ENCODE measurements around the gene HEPACAM.

The HEPACAM gene

DNA sequence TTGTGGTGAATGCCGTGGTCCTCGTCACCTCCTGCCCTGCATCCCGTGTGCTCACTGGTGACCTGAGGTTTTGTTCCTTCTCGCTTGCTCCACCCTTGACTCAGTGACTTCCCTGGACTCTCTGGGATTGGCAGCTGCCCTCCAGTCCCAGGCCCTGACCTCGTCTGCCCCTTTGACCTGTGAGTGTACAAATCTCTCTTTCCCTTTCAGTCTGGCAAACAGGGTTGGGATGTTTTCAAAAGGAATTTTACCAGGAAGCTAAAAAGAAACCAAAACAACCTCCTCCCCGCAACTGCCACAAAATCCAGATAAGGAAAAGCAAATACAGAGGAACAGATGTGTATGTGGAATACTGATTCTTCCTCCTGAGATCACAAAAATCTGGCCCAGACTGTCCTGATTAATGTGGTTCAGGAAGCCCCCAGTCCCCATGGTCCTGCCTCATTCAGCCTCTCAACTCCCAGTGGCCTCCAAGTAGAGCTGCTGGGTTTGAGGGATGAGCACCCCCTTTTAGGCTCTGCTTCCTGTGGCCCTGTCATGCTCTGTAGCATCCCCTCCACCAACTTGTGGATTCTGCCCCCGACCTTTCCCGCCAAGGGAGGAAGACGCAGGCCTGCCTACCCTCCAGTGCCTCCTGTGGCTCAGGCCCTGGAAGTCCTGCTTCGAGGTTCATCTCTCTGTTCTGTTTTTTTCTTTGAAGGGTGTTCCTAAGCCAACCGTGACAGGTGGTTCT is 53.3 kb downstream of the HEPACAM start:
- no peak for DNase-seq

DNA sequence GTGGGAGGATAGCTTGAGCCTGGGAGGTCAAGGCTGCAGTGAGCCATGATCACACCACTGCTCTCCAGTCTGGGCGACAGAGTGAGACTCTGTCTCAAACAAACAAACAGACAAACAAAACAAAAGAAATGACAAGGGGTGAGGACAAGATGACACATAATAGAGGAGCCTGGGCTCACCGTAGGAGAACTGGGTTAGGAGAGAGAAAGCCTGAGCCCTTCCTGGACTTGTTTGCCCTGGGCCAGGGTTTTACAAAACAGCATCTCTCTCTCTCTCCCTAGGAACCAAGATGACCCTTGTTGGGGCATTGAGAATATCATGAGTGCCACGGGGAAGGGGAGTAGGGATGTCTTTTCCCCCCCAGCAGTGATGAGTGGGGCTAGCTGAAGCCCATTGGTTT is 54.9 kb downstream of the HEPACAM start:
- DNase-seq: no peak

DNA sequence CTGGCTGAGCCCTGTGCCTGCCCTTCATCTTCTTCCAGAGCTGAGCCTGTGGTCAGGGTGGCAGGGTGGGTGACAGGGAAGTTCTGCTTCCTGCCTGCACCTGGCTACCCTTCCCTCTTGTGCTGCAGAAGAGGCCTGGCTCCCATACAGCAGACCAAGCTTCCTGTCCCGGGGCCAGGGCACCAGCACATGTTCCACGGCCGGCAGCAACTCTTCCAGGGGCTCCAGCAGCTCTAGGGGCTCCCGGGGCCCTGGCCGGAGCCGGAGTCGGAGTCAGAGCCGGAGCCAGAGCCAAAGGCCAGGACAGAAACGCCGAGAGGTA is 55.6 kb downstream of the HEPACAM start:
- no peak for DNase-seq

DNA sequence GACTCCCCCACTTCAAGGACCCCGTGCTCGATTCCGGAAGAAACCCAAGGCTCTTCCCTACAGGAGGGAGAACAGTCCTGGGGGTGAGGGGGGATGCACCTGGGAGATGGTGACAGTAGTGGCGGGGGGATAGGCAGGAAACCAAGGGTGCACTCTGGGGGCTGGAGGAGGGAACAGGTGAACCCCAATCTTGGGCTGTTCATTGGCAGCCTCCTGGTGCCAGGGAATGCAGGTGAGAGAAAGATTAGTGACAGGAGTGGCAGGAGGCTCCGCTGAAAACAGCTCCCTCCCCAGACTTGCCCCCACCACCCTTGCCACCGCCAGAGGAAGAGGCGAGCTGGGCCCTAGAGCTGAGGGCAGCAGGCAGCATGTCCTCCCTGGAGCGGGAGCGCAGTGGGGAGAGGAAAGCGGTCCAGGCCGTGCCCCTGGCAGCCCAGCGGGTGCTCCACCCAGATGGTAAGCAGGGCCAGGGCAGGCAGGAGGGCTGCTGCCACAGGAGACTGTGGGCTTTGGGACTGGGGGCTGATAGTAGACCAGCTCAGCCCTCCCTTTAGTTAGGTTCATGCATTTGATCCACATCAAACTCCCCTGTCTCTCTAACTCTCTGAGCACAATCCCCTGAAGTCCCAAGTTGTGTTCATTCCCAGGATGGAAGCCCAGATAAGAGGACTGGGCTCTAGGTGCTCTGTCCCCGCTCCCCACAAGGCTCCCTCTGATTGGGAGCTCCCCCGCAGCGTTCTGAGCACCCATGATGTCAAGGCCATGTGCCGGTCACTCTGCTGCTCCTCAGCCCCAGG is 56.2 kb downstream of the HEPACAM start:
- no peak for DNase-seq

DNA sequence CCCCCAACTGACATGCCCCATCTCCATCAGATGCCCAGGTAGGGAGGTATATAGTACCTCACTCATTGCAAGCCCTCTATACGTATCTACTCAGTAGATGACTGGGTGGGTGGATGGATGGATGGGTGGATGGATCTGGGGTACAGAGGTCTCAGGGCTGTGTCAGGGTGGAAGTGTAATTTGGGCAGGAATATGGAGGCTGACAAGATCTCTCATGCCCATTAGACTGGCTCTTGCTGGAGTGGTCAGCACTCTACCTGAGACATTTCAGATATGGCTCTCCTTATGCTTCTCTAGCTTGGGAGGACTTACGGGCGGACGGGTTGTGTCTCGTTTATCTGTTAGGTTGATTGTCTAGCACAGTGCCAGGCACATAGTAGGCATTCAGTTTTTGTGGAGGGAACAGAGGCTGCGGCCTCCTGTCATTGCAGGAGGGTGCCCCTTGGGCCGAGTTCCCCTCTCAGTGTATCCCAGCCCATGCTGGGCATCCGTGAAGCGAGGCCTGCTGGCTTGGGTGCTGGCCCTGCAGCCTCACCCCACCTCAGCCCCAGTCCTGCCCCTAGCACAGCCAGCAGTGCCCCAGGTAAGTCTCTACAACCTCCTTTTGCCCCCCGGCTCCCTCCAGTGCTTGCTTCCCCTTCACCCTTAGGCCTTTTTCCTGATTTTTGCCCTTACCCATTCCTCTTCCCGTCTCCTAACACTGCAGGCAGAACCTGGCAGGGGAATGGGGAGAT is 56.9 kb downstream of the HEPACAM start:
- no peak for DNase-seq

DNA sequence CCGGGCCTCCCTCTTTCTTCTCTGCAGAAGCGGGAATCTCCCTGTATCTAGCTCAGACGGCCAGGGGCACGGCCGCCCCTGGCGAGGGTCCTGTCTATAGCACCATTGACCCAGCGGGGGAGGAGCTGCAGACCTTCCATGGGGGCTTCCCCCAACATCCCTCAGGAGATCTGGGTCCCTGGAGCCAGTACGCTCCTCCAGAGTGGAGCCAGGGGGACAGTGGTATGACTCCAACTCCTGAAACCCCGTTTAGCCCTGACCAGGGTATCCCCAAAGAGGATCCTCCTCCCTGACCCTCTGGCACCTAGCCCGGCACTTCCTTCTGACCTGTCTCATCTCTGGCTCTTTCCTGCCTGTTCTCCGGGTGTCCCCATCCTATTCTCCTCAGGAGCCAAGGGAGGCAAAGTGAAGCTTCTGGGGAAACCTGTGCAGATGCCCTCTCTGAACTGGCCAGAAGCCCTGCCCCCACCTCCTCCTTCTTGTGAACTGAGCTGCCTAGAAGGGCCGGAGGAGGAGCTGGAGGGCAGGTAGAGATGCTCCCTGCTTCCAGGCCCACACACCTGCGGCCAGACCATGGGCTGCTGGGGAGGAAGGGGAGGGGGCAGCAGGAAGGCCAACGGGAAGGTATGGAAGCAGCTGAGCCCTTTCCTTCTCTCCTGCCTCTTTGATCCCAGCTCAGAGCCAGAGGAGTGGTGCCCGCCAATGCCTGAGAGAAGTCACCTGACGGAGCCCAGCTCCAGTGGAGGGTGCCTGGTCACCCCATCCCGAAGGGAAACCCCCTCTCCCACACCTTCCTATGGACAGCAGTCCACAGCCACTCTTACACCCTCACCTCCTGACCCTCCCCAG is 57.7 kb downstream of the HEPACAM start:
- DNase-seq: no peak

DNA sequence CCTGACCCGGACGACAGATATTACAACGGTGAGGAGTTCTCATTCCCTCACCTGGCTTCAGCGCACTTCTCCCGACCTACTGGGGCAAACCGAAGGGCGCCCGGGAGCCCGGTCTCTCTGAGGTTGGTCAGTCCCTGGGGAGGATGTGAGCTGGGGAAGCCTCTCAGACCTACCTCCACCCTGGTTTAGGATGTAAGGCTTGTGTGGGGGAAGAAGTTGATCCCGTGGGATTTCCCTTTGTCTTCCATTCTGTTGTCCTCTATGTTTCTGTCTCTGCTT is 58.3 kb downstream of the HEPACAM start:
- DNase-seq: no peak

DNA sequence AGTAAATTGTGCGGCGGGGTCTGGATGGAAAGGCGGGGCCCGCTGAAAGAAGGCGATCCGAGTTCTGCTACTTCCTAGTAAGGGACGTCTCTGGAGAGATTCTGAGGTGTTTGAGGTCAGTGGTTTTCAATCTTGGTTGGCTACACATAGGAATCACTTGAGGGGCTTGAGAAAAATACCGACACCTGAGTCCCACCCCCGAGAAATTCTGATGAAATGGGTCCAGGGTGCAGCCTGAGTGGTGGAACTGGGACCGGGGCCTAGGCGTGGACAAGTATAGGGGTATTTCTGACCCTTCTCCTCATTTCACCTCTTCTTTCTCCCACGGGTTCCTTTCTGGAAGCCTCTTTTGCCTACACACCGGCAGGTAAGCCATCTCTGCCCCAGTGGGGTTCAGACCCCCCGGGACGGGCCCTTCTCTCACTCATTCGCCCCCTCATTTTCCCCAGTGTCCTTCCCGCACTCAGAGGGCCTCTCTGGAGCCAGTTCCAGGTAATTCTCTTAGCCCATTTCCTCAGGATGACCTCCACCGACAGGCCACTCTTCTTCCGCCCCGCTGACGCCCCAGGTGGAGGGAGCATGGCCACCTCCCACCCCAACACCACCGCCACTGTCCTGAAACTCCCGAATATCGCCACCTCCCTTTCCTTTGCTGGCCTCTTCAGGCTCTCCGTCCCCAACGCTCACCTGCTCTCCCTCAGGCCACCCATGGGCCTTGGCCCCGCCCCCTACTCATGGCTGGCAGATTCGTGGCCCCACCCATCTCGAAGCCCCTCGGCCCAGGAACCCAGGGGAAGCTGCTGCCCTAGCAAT is 58.8 kb downstream of the HEPACAM start:
- no peak for DNase-seq

DNA sequence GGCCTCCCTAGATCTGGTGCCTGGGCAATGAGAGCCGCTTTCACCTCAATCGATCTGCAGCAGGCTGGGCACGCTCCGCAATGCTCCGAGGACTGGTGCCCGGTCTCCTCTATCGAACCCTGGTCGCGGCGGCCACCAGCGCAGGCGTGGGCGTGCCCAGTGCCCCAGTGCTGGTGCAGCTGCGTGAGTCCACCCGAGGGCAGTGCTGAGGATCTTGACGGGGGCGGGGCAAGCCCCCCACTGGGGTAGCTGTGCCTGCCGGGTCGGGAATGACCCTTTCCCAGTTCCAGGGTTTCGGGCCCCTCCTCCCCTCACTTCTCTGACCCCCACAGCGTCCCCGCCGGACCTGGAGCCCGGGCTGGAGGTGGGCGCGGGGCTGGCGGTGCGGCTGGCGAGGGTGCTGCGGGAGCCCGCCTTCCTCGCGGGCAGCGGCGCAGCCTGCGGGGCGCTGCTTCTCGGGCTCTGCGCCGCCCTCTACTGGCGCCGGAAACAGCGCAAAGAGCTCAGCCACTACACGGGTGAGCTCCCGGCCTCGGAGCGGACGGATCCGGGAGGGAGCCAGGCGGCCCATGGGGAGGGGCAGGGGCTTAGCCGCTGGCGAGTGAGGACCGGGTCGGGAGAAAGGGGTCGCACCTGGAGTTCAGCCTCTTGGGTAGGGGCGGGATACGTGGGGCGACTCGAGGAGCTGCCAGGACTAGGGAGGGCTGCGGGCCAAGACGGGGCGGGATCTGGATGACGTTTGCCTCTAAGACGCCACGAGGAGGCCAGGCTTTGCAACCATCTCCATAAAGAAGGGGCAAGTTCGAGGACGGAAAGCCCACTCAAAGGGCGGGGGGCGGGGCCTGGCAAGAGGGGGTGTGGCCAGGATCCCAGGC is 59.7 kb downstream of the HEPACAM start:
- DNase-seq: peak; percentile 88

DNA sequence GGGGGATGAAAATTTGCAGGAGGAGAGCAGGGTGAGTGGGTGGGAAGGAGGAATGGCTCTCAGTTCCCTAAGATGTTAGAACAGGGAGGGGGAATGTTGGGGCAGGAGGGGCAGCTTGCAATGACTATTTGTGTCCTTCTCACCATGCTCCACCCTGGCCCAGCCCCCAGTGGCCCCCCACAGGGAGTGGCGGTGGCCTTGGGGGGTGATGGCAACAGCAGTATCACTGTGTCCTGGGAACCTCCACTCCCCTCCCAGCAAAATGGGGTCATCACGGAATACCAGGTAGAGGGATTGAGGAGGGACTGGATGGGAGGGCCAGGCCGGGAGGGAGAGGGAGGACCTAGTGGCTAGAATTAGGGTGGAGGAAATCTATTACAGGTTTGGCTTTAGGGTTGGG is 60.4 kb downstream of the HEPACAM start:
- DNase-seq: no peak

DNA sequence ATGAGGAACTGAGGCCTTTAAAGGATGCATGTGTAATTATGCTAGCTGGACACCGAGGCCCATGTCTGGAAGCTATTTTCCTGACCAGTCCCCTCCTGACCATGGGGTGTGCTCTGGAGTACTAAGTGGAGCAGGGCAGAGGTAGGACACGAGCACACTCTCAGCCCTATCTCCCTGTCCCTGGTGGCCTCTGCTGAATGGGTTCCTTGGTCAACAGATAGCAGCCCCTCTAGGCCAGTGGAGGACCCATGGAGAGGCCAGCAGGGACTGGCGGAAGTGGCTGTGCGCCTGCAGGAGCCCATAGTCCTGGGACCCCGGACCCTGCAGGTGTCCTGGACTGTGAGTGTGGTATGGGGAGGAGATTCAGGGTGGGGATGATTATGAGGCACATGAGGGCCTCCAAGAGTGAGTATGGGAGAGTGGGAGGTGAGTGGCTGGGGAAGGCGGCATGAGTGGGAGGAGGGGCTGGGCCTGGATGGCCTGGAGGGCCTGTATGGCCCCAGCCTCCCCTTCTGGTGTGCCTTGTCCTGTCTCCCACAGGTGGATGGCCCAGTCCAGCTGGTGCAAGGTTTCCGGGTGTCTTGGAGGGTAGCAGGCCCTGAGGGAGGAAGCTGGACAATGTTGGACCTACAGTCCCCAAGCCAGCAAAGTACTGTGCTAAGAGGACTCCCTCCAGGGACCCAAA is 61.1 kb downstream of the HEPACAM start:
- no peak for DNase-seq

DNA sequence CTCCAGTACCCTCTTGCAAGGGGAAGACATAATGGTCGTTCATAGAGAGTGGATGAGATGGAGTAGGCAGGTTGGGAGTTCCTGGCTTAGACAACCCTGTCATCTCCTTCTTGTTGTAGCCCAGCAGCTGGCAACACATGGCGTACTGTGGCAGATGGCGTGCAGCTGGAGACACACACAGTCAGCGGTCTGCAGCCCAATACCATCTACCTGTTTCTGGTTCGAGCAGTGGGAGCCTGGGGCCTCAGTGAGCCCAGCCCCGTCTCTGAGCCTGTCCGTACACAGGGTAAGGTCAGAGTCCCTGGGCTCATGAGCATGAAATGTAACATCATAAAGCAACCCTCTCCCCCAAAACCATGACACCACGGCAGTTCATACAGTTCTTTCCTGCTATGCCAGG is 61.9 kb downstream of the HEPACAM start:
- DNase-seq: no peak

DNA sequence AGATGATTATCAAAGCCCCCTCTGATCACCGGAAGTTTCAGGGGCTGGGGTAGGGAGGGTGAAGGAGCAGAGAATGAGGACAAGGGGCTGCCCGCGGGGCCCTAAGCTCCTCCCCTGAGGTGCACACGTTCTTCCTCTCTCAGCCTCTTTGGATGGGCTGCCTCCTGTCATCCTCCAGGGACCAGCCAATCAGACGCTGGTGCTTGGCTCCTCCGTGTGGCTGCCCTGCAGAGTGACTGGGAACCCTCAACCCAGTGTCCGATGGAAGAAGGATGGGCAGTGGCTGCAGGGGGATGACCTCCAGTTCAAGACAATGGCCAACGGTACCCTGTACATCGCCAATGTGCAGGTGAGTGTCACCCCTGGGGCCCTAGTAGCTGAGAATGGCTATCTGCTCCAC is 63.1 kb downstream of the HEPACAM start:
- DNase-seq: no peak

DNA sequence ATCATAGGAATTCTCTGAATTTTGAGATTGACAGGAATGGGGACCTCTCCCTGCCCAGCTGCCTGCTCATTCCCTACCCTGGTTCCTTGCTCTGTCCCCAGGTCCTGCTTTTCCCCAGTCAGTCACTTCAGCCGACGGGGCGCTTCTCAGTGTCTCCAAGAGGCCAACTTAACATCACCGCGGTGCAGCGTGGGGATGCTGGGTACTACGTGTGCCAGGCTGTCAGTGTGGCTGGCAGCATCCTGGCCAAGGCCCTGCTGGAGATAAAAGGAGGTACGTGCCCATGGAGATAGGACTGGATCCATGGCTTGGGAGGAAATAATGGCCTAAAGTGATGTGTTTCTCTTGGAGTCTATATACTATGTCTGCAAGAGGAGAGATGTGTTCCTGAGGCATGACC is 63.6 kb downstream of the HEPACAM start:
- DNase-seq: no peak

DNA sequence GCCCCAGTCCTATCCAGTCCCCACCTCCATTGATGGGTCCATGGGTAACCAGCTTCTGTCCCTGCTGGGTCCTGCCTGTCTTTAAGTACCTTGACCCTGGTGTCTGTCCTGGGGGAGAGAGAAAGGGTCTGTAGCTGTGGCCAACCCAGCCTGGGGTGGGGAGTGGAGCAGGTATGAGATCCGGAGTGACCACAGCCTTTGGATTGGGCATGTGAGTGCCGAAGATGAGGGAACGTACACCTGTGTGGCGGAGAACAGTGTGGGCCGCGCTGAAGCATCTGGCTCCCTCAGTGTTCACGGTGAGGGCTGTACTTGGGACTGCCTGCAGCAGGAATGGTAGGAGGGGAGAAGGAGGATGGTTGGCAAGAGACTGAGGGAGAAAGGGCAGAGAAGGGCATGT is 65.4 kb downstream of the HEPACAM start:
- DNase-seq: no peak

DNA sequence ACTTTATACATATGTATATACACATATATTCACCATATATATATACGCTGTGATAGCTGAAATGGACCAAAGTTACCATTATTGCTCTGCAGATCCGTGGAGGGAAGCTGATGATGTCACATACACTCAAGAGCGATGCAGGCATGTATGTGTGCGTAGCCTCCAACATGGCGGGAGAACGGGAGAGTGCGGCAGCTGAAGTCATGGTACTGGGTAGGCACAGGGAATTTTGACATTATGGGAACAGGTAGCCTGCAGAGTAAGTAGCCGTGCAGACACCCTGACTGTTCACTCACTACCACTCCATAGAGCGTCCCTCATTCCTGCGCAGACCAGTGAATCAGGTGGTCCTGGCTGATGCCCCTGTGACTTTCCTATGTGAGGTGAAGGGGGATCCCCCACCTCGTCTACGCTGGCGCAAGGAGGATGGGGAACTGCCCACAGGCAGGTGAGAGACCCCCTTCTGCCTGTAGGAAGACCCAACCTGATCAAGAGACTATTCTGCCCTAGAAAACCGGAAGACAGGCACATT is 65.9 kb downstream of the HEPACAM start:
- no peak for DNase-seq

DNA sequence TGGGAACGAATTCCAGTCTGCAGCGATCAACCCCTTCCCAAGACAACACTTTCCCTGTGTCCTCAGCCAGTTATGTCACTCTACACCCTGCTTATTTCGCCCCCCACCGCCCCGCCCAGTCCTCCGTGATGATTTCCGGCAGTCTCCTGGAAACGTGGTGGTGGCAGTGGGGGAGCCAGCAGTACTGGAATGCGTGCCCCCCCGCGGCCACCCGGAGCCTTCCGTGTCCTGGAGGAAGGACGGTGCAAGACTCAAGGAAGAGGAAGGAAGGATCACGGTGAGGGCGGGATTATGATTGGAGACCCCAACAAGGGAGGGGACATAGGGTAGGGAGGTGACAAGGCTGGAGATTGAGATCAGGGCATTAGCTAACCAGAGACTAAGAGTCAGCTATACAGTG is 66.5 kb downstream of the HEPACAM start:
- no peak for DNase-seq

Data from NCI-H345 (cell line).